Breast epithelium (tissue), 3 donors: ENCODE measurements around the gene TMEM132D.

Experiments
- POLR2A ChIP-seq: fragments of 450-650 bp; IDR thresholded peaks from one replicate; pipeline ENCODE4 v1.6.1; 2016; ENCODE audit warnings: antibody characterized with exemption, mild to moderate bottlenecking, moderate library complexity
- TF ChIP-seq, protein P1 (sequence below), 3 donors: fragments of 450-650 bp; IDR thresholded peaks; one replicate each; pipeline ENCODE4 v1.5.1; 2016 to 2017; ENCODE audit warnings: antibody characterized with exemption in 3 of 3, mild to moderate bottlenecking in 3 of 3, moderate library complexity in 3 of 3

DNA sequence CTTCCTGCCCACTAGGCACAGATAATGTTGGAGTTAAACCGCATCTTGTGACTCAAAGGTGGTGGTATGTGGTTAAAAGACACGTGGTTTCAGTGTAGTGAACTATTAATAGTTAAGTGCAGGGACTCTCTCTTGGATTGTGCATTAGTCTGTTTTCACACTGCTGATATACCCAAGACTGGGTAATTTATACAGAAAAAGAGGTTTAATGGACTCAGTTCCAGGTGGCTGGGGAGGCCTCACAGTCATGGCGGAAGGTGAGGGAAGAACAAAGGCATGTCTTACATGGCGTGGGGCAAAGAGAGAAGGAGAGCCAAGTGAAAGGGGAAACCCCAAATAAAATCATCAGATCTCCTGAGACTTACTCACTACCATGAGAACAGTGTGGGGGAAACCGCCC is 688.3 kb downstream of the TMEM132D start:
- TF ChIP-seq, protein P1, sequence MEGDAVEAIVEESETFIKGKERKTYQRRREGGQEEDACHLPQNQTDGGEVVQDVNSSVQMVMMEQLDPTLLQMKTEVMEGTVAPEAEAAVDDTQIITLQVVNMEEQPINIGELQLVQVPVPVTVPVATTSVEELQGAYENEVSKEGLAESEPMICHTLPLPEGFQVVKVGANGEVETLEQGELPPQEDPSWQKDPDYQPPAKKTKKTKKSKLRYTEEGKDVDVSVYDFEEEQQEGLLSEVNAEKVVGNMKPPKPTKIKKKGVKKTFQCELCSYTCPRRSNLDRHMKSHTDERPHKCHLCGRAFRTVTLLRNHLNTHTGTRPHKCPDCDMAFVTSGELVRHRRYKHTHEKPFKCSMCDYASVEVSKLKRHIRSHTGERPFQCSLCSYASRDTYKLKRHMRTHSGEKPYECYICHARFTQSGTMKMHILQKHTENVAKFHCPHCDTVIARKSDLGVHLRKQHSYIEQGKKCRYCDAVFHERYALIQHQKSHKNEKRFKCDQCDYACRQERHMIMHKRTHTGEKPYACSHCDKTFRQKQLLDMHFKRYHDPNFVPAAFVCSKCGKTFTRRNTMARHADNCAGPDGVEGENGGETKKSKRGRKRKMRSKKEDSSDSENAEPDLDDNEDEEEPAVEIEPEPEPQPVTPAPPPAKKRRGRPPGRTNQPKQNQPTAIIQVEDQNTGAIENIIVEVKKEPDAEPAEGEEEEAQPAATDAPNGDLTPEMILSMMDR (IDR thresholded peaks at IDR 0.05) = no peak
- no peak for TF ChIP-seq POLR2A
